H1 (cell line): ENCODE data around the gene APBA2.

ENCODE experiments used
- CBX8 ChIP-seq: fragments of 300-800, 300-1000 bp; sonication (generic); IDR thresholded peaks from 2 replicates; pipeline ENCODE4 v1.7.1; 2016; ENCODE audit warnings: low read depth, low read length, borderline replicate concordance
- CTCF ChIP-seq, 3 experiments: IDR thresholded peaks; 1 replicate in 2 of 3; 2 replicates in 1 of 3; pipeline versions ENCODE4 v1.5.1 to v1.6.1; 2011; ENCODE audit warnings: low read length in 3 of 3, mild to moderate bottlenecking in 3 of 3, inconsistent platforms in 2 of 3, low read depth in 1 of 3, moderate library complexity in 1 of 3; ENCODE audit not compliant: insufficient read depth in 1 of 3; ENCODE audit errors: control extremely low read depth in 1 of 3
- MAX ChIP-seq: IDR thresholded peaks from 2 replicates; pipeline ENCODE4 v1.6.1; 2012; ENCODE audit warnings: inconsistent platforms
- POLR2AphosphoS5 ChIP-seq: IDR thresholded peaks from 2 replicates; pipeline ENCODE4 v1.6.1; 2011; ENCODE audit warnings: low read depth, low read length
- RFX5 ChIP-seq: IDR thresholded peaks from 2 replicates; pipeline ENCODE4 v1.6.1; 2011; ENCODE audit warnings: low read depth, low read length, improper control_type of control experiment, borderline replicate concordance
- SIN3A ChIP-seq, 2 experiments: IDR thresholded peaks in 1 of 2; conservative IDR thresholded peaks in 1 of 2; 2 replicates each; pipeline ENCODE4 v1.6.1; 2011 to 2012; ENCODE audit warnings: low read length in 2 of 2, improper control_type of control experiment in 1 of 2, low read depth in 1 of 2, mild to moderate bottlenecking in 1 of 2
- TBP ChIP-seq: IDR thresholded peaks from 2 replicates; pipeline ENCODE4 v1.6.1; 2011; ENCODE audit warnings: low read depth, low read length, improper control_type of control experiment
- TCF12 ChIP-seq: IDR thresholded peaks from 2 replicates; pipeline ENCODE4 v1.6.1; 2011; ENCODE audit warnings: low read depth, mild to moderate bottlenecking, low read length

- no peak for TF ChIP-seq CTCF (IDR thresholded peaks at IDR 0.05; ENCODE audit: control extremely low read depth in 1 of 3, insufficient read depth in 1 of 3, low read depth in 1 of 3, low read length in 3 of 3)
- no peak for TF ChIP-seq CBX8
- TF ChIP-seq MAX, result no peak
- TF ChIP-seq RFX5, result no peak
- no peak for TF ChIP-seq TCF12
- TF ChIP-seq POLR2AphosphoS5, result no peak
- TF ChIP-seq SIN3A (conservative IDR thresholded peaks at IDR 0.05 in 1 of 2, IDR thresholded peaks at IDR 0.05 in 1 of 2; ENCODE audit: low read depth in 1 of 2, low read length in 2 of 2), result no peak
- TF ChIP-seq TBP, result no peak
Observed at GRCh38 chr15:29014493-29014892, 128.7 kb downstream of the APBA2 start.
